SK-N-SH (cell line): ENCODE measurements around the gene CRIP3.

Experiments
- CTCF ChIP-seq: fragments of 200-600 bp; sonication (generic); IDR thresholded peaks from 2 replicates; pipeline ENCODE4 v1.6.1; 2017; ENCODE audit warnings: antibody characterized with exemption, mild to moderate bottlenecking, moderate library complexity
- FOXM1 ChIP-seq: IDR thresholded peaks from 2 replicates; pipeline ENCODE4 v1.4.0; 2012; ENCODE audit warnings: low read depth, mild to moderate bottlenecking
- NRF1 ChIP-seq: IDR thresholded peaks from 2 replicates; pipeline ENCODE4 v1.6.1; 2012; ENCODE audit warnings: low read depth, mild to moderate bottlenecking, low read length
- TF ChIP-seq, protein P1 (sequence below): IDR thresholded peaks from 2 replicates; pipeline ENCODE4 v1.4.0; 2012; ENCODE audit warnings: low read depth
- TF ChIP-seq, protein P2 (sequence below): IDR thresholded peaks from 2 replicates; pipeline ENCODE4 v1.4.0; 2012; ENCODE audit warnings: low read depth, borderline replicate concordance

GRCh38 chr6:43311666-43312065, 3.0 kb upstream of the CRIP3 start:
- TF ChIP-seq CTCF (no peak), FOXM1 (no peak), NRF1 (no peak)
- TF ChIP-seq, protein P1, sequence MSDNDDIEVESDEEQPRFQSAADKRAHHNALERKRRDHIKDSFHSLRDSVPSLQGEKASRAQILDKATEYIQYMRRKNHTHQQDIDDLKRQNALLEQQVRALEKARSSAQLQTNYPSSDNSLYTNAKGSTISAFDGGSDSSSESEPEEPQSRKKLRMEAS: no peak
- TF ChIP-seq, protein P2, sequence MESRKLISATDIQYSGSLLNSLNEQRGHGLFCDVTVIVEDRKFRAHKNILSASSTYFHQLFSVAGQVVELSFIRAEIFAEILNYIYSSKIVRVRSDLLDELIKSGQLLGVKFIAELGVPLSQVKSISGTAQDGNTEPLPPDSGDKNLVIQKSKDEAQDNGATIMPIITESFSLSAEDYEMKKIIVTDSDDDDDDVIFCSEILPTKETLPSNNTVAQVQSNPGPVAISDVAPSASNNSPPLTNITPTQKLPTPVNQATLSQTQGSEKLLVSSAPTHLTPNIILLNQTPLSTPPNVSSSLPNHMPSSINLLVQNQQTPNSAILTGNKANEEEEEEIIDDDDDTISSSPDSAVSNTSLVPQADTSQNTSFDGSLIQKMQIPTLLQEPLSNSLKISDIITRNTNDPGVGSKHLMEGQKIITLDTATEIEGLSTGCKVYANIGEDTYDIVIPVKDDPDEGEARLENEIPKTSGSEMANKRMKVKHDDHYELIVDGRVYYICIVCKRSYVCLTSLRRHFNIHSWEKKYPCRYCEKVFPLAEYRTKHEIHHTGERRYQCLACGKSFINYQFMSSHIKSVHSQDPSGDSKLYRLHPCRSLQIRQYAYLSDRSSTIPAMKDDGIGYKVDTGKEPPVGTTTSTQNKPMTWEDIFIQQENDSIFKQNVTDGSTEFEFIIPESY: no peak
